Astrocyte (in vitro differentiated cells and primary cell): ENCODE results near the gene SHANK2. TPM values are rescaled to one million over a fixed set of nuclear protein-coding genes. Genes with fewer than 3 reads are reported as not detected.

ENCODE experiments used
- DNase-seq: peaks from one replicate; pipeline ENCODE4 v3.0.0-alpha.2; 2010; ENCODE audit warnings: low read depth
- FAIRE-seq: peaks from 2 replicates; lab custom pipeline; 2011; peaks lifted over from hg19 to GRCh38; lab: Jason Lieb, UNC
- H2AFZ ChIP-seq: 2 replicates; pipeline ENCODE4 v1.6.0; 2012; ENCODE audit warnings: low read depth, low read length, inconsistent platforms
- H3K27ac ChIP-seq: 2 replicates; pipeline ENCODE4 v1.5.1; 2011; ENCODE audit warnings: low read depth, low read length, inconsistent platforms
- H3K27me3 ChIP-seq: 2 replicates; pipeline ENCODE4 v1.6.0; 2011; ENCODE audit warnings: low read length, inconsistent platforms; ENCODE audit not compliant: insufficient read depth
- H3K36me3 ChIP-seq: 2 replicates; pipeline ENCODE4 v1.5.1; 2011; ENCODE audit warnings: low read length, inconsistent platforms; ENCODE audit not compliant: insufficient read depth
- H3K4me1 ChIP-seq: 2 replicates; pipeline ENCODE4 v1.5.1; 2011; ENCODE audit warnings: low read length, inconsistent platforms; ENCODE audit not compliant: insufficient read depth
- H3K4me2 ChIP-seq: 2 replicates; pipeline ENCODE4 v1.6.0; 2012; ENCODE audit warnings: low read length, inconsistent platforms
- H3K4me3 ChIP-seq: 2 replicates; pipeline ENCODE4 v1.5.1; 2011; ENCODE audit warnings: low read depth, mild to moderate bottlenecking, low read length, inconsistent platforms; ENCODE audit not compliant: insufficient read depth
- H3K79me2 ChIP-seq: 2 replicates; pipeline ENCODE4 v1.6.0; 2012; ENCODE audit warnings: mild to moderate bottlenecking, low read length, inconsistent platforms; ENCODE audit not compliant: insufficient read depth
- H3K9ac ChIP-seq: 2 replicates; pipeline ENCODE4 v1.6.0; 2012; ENCODE audit warnings: mild to moderate bottlenecking, low read length, inconsistent platforms
- H3K9me3 ChIP-seq: 2 replicates; pipeline ENCODE4 v1.5.1; 2012; ENCODE audit warnings: low read depth, mild to moderate bottlenecking, low read length, inconsistent platforms; ENCODE audit not compliant: insufficient read depth
- H4K20me1 ChIP-seq: 2 replicates; pipeline ENCODE4 v1.6.0; 2012; ENCODE audit warnings: low read length, inconsistent platforms; ENCODE audit not compliant: insufficient read depth
- H3K27ac Mint-ChIP-seq: one replicate; pipeline ENCODE4 v1.8.0; 2021; ENCODE audit warnings: mild to moderate bottlenecking, mixed read lengths; ENCODE audit not compliant: unreplicated experiment
- H3K27me3 Mint-ChIP-seq: one replicate; pipeline ENCODE4 v1.8.0; 2021; ENCODE audit warnings: low read depth, mixed read lengths; ENCODE audit not compliant: unreplicated experiment
- H3K36me3 Mint-ChIP-seq: one replicate; pipeline ENCODE4 v1.8.0; 2021; ENCODE audit warnings: low read depth, mixed read lengths; ENCODE audit not compliant: unreplicated experiment
- H3K4me1 Mint-ChIP-seq: one replicate; pipeline ENCODE4 v1.8.0; 2021; ENCODE audit warnings: low read depth, mixed read lengths; ENCODE audit not compliant: unreplicated experiment
- H3K4me3 Mint-ChIP-seq: one replicate; pipeline ENCODE4 v1.8.0; 2021; ENCODE audit warnings: mild to moderate bottlenecking, moderate library complexity, mixed read lengths; ENCODE audit not compliant: unreplicated experiment
- H3K9me3 Mint-ChIP-seq: one replicate; pipeline ENCODE4 v1.8.0; 2021; ENCODE audit warnings: mild to moderate bottlenecking, mixed read lengths; ENCODE audit not compliant: unreplicated experiment
- EZH2 ChIP-seq: IDR thresholded peaks from 2 replicates; pipeline ENCODE4 v1.6.1; 2012; ENCODE audit warnings: mild to moderate bottlenecking, low read length, inconsistent platforms; ENCODE audit not compliant: insufficient read depth
- total RNA-seq: library from RNA; stranded (reverse); gene quantifications from 2 replicates; pipeline ENCODE4 v1.2.1, GENCODE V29; 2021
- TF ChIP-seq, protein P1 (sequence below): IDR thresholded peaks from 2 replicates; pipeline ENCODE4 v1.5.1; 2011; ENCODE audit warnings: low read depth, mild to moderate bottlenecking, inconsistent platforms, low read length, moderate library complexity; ENCODE audit not compliant: insufficient read depth

Gene SHANK2
- total RNA-seq, 1 donor from 2014 or later, result 10.1 TPM

- FAIRE-seq, result no peak
- Mint-ChIP-seq H3K27ac (no peak overlapping the region), H3K27me3 (peaks cover 22% of the 10 kb centered on the region), H3K9me3 (peaks cover 6% of the 10 kb centered on the region), H3K4me3 (no peak overlapping the region), H3K36me3 (no peaks in the 10 kb centered on the region), H3K4me1 (peaks cover 13% of the 10 kb centered on the region)
- Histone ChIP-seq H4K20me1 (no peaks in the 10 kb centered on the region), H3K36me3 (no peaks in the 10 kb centered on the region), H3K4me1 (peaks cover 15% of the 10 kb centered on the region), H3K79me2 (no peaks in the 10 kb centered on the region), H3K9me3 (no peaks in the 10 kb centered on the region), H3K27me3 (peaks cover 3% of the 10 kb centered on the region), H3K4me3 (no peak overlapping the region), H3K9ac (no peak overlapping the region), H2AFZ (no peak overlapping the region), H3K27ac (no peak overlapping the region), H3K4me2 (no peak overlapping the region)
- no peak for TF ChIP-seq EZH2
- TF ChIP-seq, protein P1, sequence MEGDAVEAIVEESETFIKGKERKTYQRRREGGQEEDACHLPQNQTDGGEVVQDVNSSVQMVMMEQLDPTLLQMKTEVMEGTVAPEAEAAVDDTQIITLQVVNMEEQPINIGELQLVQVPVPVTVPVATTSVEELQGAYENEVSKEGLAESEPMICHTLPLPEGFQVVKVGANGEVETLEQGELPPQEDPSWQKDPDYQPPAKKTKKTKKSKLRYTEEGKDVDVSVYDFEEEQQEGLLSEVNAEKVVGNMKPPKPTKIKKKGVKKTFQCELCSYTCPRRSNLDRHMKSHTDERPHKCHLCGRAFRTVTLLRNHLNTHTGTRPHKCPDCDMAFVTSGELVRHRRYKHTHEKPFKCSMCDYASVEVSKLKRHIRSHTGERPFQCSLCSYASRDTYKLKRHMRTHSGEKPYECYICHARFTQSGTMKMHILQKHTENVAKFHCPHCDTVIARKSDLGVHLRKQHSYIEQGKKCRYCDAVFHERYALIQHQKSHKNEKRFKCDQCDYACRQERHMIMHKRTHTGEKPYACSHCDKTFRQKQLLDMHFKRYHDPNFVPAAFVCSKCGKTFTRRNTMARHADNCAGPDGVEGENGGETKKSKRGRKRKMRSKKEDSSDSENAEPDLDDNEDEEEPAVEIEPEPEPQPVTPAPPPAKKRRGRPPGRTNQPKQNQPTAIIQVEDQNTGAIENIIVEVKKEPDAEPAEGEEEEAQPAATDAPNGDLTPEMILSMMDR, result no peak
- DNase-seq, result no peak
These were observed 48.9 kb upstream of the SHANK2 start for GRCh38 chr11:71301046-71301857.

DNA sequence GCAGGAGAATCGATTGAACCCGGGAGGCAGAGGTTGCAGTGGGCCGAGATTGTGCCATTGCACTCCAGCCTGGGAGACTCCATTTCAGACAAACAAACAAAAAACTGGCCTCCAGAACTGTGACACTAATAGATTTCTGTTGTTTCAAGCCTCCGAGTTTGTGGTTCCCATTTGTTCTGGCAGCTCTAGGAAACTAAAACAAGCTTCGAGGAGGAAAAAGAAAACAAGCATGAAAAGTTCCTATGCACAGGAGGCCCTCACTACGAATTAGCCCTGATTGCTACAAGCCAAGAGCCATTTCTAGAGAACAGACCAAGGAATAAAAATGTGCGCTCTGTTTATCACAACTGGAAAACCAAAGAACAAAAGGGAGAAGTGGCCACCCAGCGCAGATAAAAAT, 47.8 kb upstream of the SHANK2 start:
- H3K36me3 Mint-ChIP-seq, result no peaks in the 10 kb centered on the region

More for the DNA sequence above, 47.8 kb upstream of the SHANK2 start:
- no peaks in the 10 kb centered on the region for H3K79me2 ChIP-seq
- DNase-seq, result peak; percentile 10
- Mint-ChIP-seq H3K4me3 (no peak overlapping the region), H3K4me1 (peaks cover 13% of the 10 kb centered on the region), H3K27me3 (peaks cover 26% of the 10 kb centered on the region), H3K9me3 (peaks cover 6% of the 10 kb centered on the region), H3K27ac (peak overlapping the region; percentile 38)
- no peak overlapping the region for H3K4me3 ChIP-seq
- no peaks in the 10 kb centered on the region for H3K9me3 ChIP-seq
- TF ChIP-seq, protein P1, result no peak
- TF ChIP-seq EZH2, result no peak
- H3K27me3 ChIP-seq, result peaks cover 3% of the 10 kb centered on the region
- peak overlapping the region; percentile 56 for H3K4me2 ChIP-seq
- H3K9ac ChIP-seq, result peak overlapping the region; percentile 28
- no peak overlapping the region for H3K27ac ChIP-seq
- no peaks in the 10 kb centered on the region for H3K36me3 ChIP-seq
- FAIRE-seq, result no peak
- H4K20me1 ChIP-seq, result no peaks in the 10 kb centered on the region
- peaks cover 15% of the 10 kb centered on the region for H3K4me1 ChIP-seq
- no peak overlapping the region for H2AFZ ChIP-seq
